Measurements from ENCODE around the gene SLC22A5.

SLC22A5 gene

GRCh38 chr5:132388244-132389050 is 18.9 kb downstream of the SLC22A5 start:
- CTCF ChIA-PET, result interaction anchor here (0.7 to 11.9 kb wide), 17 partner anchors 10 to 495 kb away, joined by 3 to 255 read pairs (median 8); partner anchors contain the start of genes IRF1 and SLC22A5
- POLR2A ChIA-PET, result no interaction called here
- no peak for TF ChIP-seq CTCF (IDR thresholded peaks at IDR 0.05; ENCODE audit: control extremely low read depth, extremely low read depth, low read depth, missing control alignments)
- DNase-seq (ENCODE audit: extremely low spot score), result no peak

- no peak for DNase-seq (ENCODE audit: extremely low spot score)
- POLR2A ChIA-PET, result no interaction called here
- no peak for TF ChIP-seq CTCF (IDR thresholded peaks at IDR 0.05; ENCODE audit: control extremely low read depth, extremely low read depth, low read depth, missing control alignments)
- CTCF ChIA-PET, result interaction anchor here (1.7 to 11.9 kb wide), 7 partner anchors 11 to 430 kb away, joined by 5 to 255 read pairs (median 24); partner anchors contain the start of gene IRF1
Observed at GRCh38 chr5:132389051-132389331, 19.5 kb downstream of the SLC22A5 start.

GRCh38 chr5:132389585-132390286 is 20.2 kb downstream of the SLC22A5 start:
- no peak for TF ChIP-seq CTCF (IDR thresholded peaks at IDR 0.05; ENCODE audit: control extremely low read depth, extremely low read depth, low read depth, missing control alignments)
- CTCF ChIA-PET, result interaction anchor here (1.2 to 11.9 kb wide), 10 partner anchors 12 to 430 kb away, joined by 3 to 255 read pairs (median 14); partner anchors contain the start of gene IRF1
- DNase-seq (ENCODE audit: extremely low spot score), result no peak
- POLR2A ChIA-PET, result no interaction called here

GRCh38 chr5:132391247-132391646 is 21.7 kb downstream of the SLC22A5 start:
- POLR2A ChIA-PET, result no interaction called here
- TF ChIP-seq CTCF (IDR thresholded peaks at IDR 0.05; ENCODE audit: control extremely low read depth, extremely low read depth, low read depth, missing control alignments), result no peak
- CTCF ChIA-PET, result interaction anchor here (1.5 to 11.9 kb wide), 4 partner anchors 15 to 109 kb away, joined by 4 to 255 read pairs (median 46); no protein-coding TSS in a partner anchor
- DNase-seq (ENCODE audit: extremely low spot score), result no peak

- POLR2A ChIA-PET, result no interaction called here
Observed at GRCh38 chr5:132391870-132392269, 22.4 kb downstream of the SLC22A5 start.

More at GRCh38 chr5:132391870-132392269, 22.4 kb downstream of the SLC22A5 start:
- TF ChIP-seq CTCF (IDR thresholded peaks at IDR 0.05; ENCODE audit: control extremely low read depth, extremely low read depth, low read depth, missing control alignments), result no peak
- DNase-seq (ENCODE audit: extremely low spot score), result no peak
- CTCF ChIA-PET, result interaction anchor here (1.5 to 11.9 kb wide), 3 partner anchors 16 to 109 kb away, joined by 4 to 255 read pairs (median 84); no protein-coding TSS in a partner anchor
